Caco-2 (cell line): ENCODE data around the gene PROCR. TPM values are rescaled to one million over a fixed set of nuclear protein-coding genes. Genes with fewer than 3 reads are reported as not detected.
"Not testable (repeated sequence)": the region's sequence is repeated elsewhere in the genome, so short reads cannot be mapped to it uniquely, and the experiment has no call there.

Experiments used
- BruUV-seq: library from RNA; stranded (reverse); fragments of 400-500 nt; replicated peaks from 2 replicates; lab custom pipeline; 2021; lab: Mats Ljungman, UMichigan
- CTCF ChIA-PET: fragments of 300-600 bp; sonication (Branson Sonifier 250); formaldehyde crosslinking; loops from one replicate; lab custom pipeline; 2022; ENCODE audit warnings: antibody characterized with exemption; lab: Charles Lee
- POLR2A ChIA-PET: fragments of 300-600 bp; sonication (Branson Sonifier 250); formaldehyde crosslinking; loops from one replicate; lab custom pipeline; 2022; ENCODE audit warnings: antibody characterized with exemption; lab: Charles Lee
- DNase-seq, 2 experiments: peaks; one replicate each; pipeline versions ENCODE4 v3.0.0 to v3.0.0-alpha.2; 2020 to 2022
- H3K27me3 ChIP-seq: replicated peaks from 2 replicates; pipeline ENCODE4 v1.6.0; 2011; ENCODE audit warnings: low read length; ENCODE audit not compliant: control insufficient read depth, insufficient read depth
- H3K36me3 ChIP-seq: 2 replicates; pipeline ENCODE4 v1.5.1; 2011; ENCODE audit warnings: low read length; ENCODE audit not compliant: control insufficient read depth, insufficient read depth
- H3K4me1 ChIP-seq: fragments of 250-450 bp; sonication (Bioruptor Pico); 2 replicates; pipeline ENCODE4 v1.5.1; 2020; ENCODE audit warnings: mild to moderate bottlenecking
- H3K4me3 ChIP-seq: 2 replicates; pipeline ENCODE4 v1.5.1; 2011; ENCODE audit warnings: low read depth, mild to moderate bottlenecking, control low read depth, low read length
- H3K9me3 ChIP-seq: fragments of 250-450 bp; sonication (Bioruptor Pico); 2 replicates; pipeline ENCODE4 v1.5.1; 2020; ENCODE audit warnings: mild to moderate bottlenecking, moderate library complexity
- H3K27ac Mint-ChIP-seq: one replicate; pipeline ENCODE4 v1.8.0; 2022; ENCODE audit warnings: mixed read lengths; ENCODE audit not compliant: unreplicated experiment
- H3K27me3 Mint-ChIP-seq: one replicate; pipeline ENCODE4 v1.8.0; 2022; ENCODE audit warnings: mixed read lengths; ENCODE audit not compliant: insufficient read depth, unreplicated experiment
- H3K36me3 Mint-ChIP-seq: one replicate; pipeline ENCODE4 v1.8.0; 2022; ENCODE audit warnings: mild to moderate bottlenecking, mixed read lengths; ENCODE audit not compliant: insufficient read depth, unreplicated experiment
- H3K4me1 Mint-ChIP-seq: one replicate; pipeline ENCODE4 v1.8.0; 2022; ENCODE audit warnings: low read depth, mixed read lengths; ENCODE audit not compliant: unreplicated experiment
- H3K4me3 Mint-ChIP-seq: one replicate; pipeline ENCODE4 v1.8.0; 2022; ENCODE audit warnings: mild to moderate bottlenecking, moderate library complexity, mixed read lengths; ENCODE audit not compliant: unreplicated experiment
- H3K9me3 Mint-ChIP-seq: one replicate; pipeline ENCODE4 v1.8.0; 2022; ENCODE audit warnings: mixed read lengths; ENCODE audit not compliant: unreplicated experiment
- CTCF ChIP-seq, 2 experiments: fragments of 200-600 bp in 1 of 2; IDR thresholded peaks; 1 replicate in 1 of 2; 2 replicates in 1 of 2; pipeline versions ENCODE4 v1.5.1 to v1.8.0; 2011 to 2022; ENCODE audit warnings: antibody characterized with exemption in 1 of 2, control low read depth in 1 of 2, inconsistent platforms in 1 of 2, low read depth in 1 of 2, low read length in 1 of 2, mild to moderate bottlenecking in 1 of 2, moderate library complexity in 1 of 2; ENCODE audit not compliant: insufficient read depth in 1 of 2, severe bottlenecking in 1 of 2, unreplicated experiment in 1 of 2
- intact Hi-C: fragments of 100-400 bp; cut with micrococcal nuclease; formaldehyde crosslinking; loops from one replicate; pipeline ENCODE4 v1.10.0; 2022; ENCODE audit not compliant: unreplicated experiment
- total RNA-seq: library from RNA; stranded (reverse); gene quantifications from 2 replicates; pipeline ENCODE4 v1.2.3, GENCODE V29; 2022

The PROCR gene
- total RNA-seq, 1 experiment from 2014 or later = 4.0 TPM

DNA sequence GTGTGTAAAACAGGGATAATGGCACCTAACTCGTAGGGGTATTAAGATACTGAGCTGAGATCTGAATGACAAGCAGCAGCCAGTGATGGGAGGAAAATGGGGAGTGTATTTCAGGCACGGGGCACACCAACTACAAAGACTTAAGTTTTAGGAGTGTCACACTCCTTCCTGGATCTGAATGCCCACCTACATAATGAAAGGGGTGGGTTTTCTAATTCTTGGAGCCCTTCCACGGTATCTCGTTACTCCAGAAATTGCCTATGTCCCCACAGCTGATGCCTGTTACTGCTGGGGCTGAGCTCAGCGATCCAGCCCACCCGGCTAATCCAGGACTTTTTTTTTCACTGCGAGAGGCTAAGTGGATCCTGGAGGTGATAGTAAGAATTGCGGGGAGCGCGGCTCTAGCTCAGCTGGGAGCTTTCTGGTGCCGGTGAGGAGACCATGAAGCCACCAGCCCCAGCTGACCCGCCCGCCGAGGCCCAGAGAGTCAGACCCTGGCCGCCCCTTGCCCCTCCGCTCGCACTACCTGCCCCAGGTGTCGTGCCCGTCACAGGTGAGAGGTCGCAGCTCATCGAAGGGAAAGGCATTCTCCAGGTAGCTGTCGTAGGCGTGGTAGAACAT lies 25.5 kb upstream of the PROCR start:
- ChIA-PET CTCF (interaction anchor here (0.5 to 7.1 kb wide), 28 partner anchors 10 to 1026 kb away, joined by 3 to 354 read pairs (median 6); partner anchors contain the start of genes ACSS2, EIF6, MMP24 and MMP24OS), POLR2A (interaction anchor here (0.6 to 3.6 kb wide), 15 partner anchors 10 to 1133 kb away, joined by 3 to 119 read pairs (median 6); partner anchors contain the start of genes CEP250, EIF6, MMP24OS and RBM39)
- BruUV-seq = TSS peak; percentile 60
- peak; percentile 77 to 78 for DNase-seq
- peak overlapping the region; percentile 88 for H3K4me3 Mint-ChIP-seq
- peaks cover 20% of the 10 kb centered on the region for H3K4me1 ChIP-seq
- H3K9me3 Mint-ChIP-seq = no peaks in the 10 kb centered on the region
- H3K27me3 Mint-ChIP-seq = no peaks in the 10 kb centered on the region
- peaks cover 14% of the 10 kb centered on the region for H3K36me3 Mint-ChIP-seq
- no peaks in the 10 kb centered on the region for H3K36me3 ChIP-seq
- H3K27ac Mint-ChIP-seq = peak overlapping the region; percentile 96
- intact Hi-C loops = loop anchor here (2.0 to 5.0 kb wide), 2 partner anchors 28 to 314 kb away; no protein-coding TSS in a partner anchor
- H3K4me1 Mint-ChIP-seq = peaks cover 41% of the 10 kb centered on the region
- no peaks in the 10 kb centered on the region for H3K27me3 ChIP-seq
- no peaks in the 10 kb centered on the region for H3K9me3 ChIP-seq
- peak; percentile 3 to 29 for TF ChIP-seq CTCF (IDR thresholded peaks at IDR 0.05; ENCODE audit: insufficient read depth in 1 of 2, low read depth in 1 of 2, low read length in 1 of 2, severe bottlenecking in 1 of 2, unreplicated experiment in 1 of 2)
- H3K4me3 ChIP-seq = peak overlapping the region; percentile 53

DNA sequence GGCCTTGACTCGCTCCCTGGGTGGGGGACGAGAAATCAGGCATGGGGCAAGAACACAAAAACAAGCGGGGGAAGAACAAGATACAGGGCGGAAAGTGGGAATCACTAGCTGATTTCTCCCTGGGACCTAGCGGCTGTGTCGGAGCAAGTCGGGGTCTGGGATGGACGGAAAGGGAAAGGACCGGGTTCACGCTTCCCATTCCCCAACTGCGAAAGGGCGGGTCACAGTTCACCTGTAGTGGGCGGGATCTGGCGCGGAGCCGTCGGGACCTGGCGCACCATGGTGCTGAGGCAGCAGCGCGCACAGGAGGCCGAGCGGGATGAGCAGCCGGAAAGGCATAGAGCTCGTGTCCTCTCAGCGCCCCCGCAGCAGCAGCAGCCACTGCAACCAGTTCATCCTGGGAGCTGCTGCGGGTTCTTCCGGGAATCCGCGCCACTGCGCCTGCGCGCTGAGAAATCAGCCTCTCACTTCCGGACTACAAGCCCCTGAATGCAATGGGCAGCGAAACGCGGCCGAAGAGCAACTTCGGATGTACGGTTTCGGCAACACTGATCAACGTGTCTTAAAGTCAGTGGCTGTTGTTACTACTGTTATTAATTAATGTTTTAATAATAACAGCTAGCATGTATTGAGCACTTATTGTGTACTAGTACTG lies 24.8 kb upstream of the PROCR start, which contains the start of gene EDEM2:
TSS of gene EDEM2 (minus strand) at position 417 of the 655 bp plus-strand sequence. CDS start at position 339, 78 bp downstream.
- H3K4me1 ChIP-seq = peaks cover 20% of the 10 kb centered on the region
- Mint-ChIP-seq H3K4me1 (peaks cover 39% of the 10 kb centered on the region), H3K36me3 (peaks cover 14% of the 10 kb centered on the region), H3K27me3 (no peaks in the 10 kb centered on the region), H3K9me3 (no peaks in the 10 kb centered on the region), H3K4me3 (peak within 1 kb of the TSS; percentile 88), H3K27ac (peak within 1 kb of the TSS; percentile 96)
- CTCF ChIA-PET = interaction anchor here (0.6 to 7.1 kb wide), 30 partner anchors 11 to 1212 kb away, joined by 3 to 354 read pairs (median 6); partner anchors contain the start of genes ACSS2, EIF6, MMP24 and MMP24OS
- no peaks in the 10 kb centered on the region for H3K9me3 ChIP-seq
- H3K4me3 ChIP-seq = peak within 1 kb of the TSS; percentile 53
- no TSS peak for BruUV-seq
- DNase-seq = peak; percentile 100
- peak in 1 of 2 experiments; percentile 18 for TF ChIP-seq CTCF (IDR thresholded peaks at IDR 0.05; ENCODE audit: insufficient read depth in 1 of 2, low read depth in 1 of 2, low read length in 1 of 2, severe bottlenecking in 1 of 2, unreplicated experiment in 1 of 2)
- H3K36me3 ChIP-seq = no peaks in the 10 kb centered on the region
- intact Hi-C loops = loop anchor here (1.0 to 5.0 kb wide), 6 partner anchors 28 to 315 kb away; partner anchors contain the start of genes ACSS2 and TRPC4AP
- POLR2A ChIA-PET = interaction anchor here (0.6 to 3.6 kb wide), 15 partner anchors 10 to 1134 kb away, joined by 3 to 119 read pairs (median 6); partner anchors contain the start of genes CEP250, EIF6, MMP24OS and RBM39
- no peaks in the 10 kb centered on the region for H3K27me3 ChIP-seq

GRCh38 chr20:35147575-35148071 lies 24.2 kb upstream of the PROCR start:
- H3K36me3 ChIP-seq = not testable (repeated sequence)

More at GRCh38 chr20:35147575-35148071, 24.2 kb upstream of the PROCR start:
- peak; percentile 58 to 61 for DNase-seq
- not testable (repeated sequence) for H3K27me3 ChIP-seq, H3K27me3 Mint-ChIP-seq, H3K9me3 Mint-ChIP-seq, H3K9me3 ChIP-seq
- POLR2A ChIA-PET = interaction anchor here (0.6 to 3.6 kb wide), 14 partner anchors 11 to 595 kb away, joined by 3 to 119 read pairs (median 6); partner anchors contain the start of genes CEP250, EIF6, MMP24OS and RBM39
- Mint-ChIP-seq H3K4me1 (peaks cover 35% of the 10 kb centered on the region), H3K27ac (peak overlapping the region; percentile 96), H3K4me3 (peak overlapping the region; percentile 88), H3K36me3 (peaks cover 14% of the 10 kb centered on the region)
- peak overlapping the region; percentile 53 for H3K4me3 ChIP-seq
- CTCF ChIA-PET = interaction anchor here (0.6 to 7.1 kb wide), 24 partner anchors 11 to 1212 kb away, joined by 3 to 354 read pairs (median 6); partner anchors contain the start of genes ACSS2, EIF6, MMP24 and MMP24OS
- peaks cover 20% of the 10 kb centered on the region for H3K4me1 ChIP-seq
- BruUV-seq = TSS peak; percentile 83
- intact Hi-C loops = loop anchor here (1.0 to 5.0 kb wide), 6 partner anchors 27 to 315 kb away; partner anchors contain the start of genes ACSS2 and TRPC4AP
